PC-9 (cell line): ENCODE data around the gene TM6SF1.

ENCODE experiments used
- CTCF ChIP-seq: fragments of 200-600 bp; sonication (generic); conservative IDR thresholded peaks from 2 replicates; pipeline ENCODE4 v1.6.1; 2017; ENCODE audit warnings: mixed run types, antibody characterized with exemption, mild to moderate bottlenecking, moderate library complexity
- EZH2 ChIP-seq: fragments of 200-600 bp; sonication (generic); IDR thresholded peaks from 2 replicates; pipeline ENCODE4 v1.8.0; 2017; ENCODE audit warnings: antibody characterized with exemption, low read depth

GRCh38 chr15:83132861-83133523 lies 25.5 kb downstream of the TM6SF1 start:
- TF ChIP-seq CTCF (no peak), EZH2 (no peak)
